ENCODE measurements around the gene MEIS1.

MEIS1 gene

DNA sequence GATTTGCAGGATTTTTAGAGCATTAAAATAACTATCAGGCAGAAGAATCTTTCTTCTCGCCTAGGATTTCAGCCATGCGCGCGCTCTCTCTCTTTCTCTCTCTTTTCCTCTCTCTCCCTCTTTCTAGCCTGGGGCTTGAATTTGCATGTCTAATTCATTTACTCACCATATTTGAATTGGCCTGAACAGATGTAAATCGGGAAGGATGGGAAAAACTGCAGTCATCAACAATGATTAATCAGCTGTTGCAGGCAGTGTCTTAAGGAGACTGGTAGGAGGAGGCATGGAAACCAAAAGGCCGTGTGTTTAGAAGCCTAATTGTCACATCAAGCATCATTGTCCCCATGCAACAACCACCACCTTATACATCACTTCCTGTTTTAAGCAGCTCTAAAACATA is 137.0 kb downstream of the MEIS1 start:
- no peak for DNase-seq

DNA sequence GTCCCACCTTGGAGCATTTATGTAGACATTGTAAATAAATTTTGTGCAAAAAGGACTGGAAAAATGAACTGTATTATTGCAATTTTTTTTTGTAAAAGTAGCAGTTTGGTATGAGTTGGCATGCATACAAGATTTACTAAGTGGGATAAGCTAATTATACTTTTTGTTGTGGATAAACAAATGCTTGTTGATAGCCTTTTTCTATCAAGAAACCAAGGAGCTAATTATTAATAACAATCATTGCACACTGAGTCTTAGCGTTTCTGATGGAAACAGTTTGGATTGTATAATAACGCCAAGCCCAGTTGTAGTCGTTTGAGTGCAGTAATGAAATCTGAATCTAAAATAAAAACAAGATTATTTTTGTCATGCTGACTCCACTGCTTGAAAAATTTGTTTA is 137.5 kb downstream of the MEIS1 start:
- DNase-seq, result no peak

DNA sequence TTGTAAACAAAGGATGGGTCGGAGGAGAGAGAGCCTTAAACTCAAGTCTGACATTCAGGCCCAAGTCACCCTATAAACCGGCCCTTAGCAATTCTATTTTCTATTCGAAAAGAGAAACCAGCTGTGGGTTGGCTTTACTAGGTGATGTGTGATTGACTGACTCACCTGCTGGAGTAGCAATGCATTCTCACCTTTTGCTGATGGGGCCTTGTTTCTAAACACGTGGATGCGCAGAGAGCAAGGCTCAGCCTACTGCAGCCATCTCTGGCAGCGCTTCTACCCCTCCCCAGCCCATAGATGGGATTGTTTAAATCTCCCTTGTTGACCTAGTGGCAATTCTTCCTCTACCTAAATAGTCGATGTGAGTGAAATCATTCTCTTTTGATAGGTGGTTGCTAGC is 138.5 kb downstream of the MEIS1 start:
- no peak for DNase-seq

DNA sequence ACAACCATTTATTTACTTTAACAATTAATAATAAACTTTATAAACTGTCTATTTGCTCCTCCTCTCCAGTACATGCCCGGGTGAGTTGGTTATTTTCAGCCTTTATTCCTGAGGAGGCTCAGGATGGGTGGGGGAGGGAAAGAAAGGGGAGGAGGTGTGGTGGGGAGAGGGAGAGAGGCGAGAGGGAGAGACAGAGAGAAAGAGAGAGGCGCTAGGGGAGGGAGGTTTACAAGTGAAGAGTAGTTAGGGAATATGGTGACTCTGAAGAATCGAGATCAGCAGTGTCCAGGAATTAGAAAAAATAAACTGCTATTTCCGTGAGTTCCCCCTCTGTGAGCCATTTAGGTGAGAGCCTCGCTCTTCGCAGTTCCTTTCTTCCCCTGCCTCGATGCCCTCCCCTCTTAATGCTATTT is 138.9 kb downstream of the MEIS1 start:
- no peak for DNase-seq

DNA sequence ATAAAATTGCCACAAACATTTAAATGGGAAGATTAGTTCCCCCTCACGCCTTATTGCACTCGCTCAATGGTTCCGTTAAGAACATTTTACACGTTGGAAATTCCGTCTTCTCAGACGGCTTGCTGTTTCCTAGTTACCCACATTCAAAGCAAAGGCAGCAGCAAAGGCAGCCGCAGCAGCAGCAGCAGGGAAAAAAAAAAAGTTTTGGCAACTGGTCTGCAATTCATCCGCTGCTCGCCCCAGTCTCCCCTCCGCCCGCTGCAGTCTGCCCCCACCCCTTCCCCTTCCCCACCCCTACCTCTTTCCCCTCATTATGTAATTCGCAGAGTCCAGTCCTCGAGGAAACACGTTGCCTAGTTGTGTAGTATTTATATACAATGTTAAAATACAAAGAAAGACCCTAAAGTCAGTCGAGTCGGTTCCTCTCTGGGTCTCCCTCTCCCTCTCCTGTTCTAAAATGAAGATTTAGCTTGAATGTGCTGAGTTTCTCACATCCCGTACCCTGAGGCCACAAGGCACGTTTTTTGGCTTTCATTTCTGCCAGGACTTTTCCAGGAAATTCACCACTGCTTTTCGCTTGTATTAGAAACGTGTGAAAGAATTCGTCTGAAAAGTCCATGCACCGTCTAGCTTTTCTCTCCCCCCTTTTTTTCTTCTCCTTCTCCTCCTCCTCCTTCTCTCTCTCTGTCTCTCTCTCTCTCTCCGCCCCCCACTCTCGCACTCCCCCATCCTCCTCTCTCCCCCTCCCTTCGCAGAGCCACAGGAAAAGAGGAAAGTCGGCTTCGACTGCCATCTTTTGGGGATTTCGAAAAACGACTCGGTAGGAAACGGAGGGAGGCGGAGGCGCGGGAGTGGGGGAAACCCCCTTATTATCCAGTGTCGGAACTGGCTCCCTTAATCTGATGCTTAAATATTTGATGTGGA is 140.0 kb downstream of the MEIS1 start:
- peak; percentile 44 to 60 for DNase-seq

DNA sequence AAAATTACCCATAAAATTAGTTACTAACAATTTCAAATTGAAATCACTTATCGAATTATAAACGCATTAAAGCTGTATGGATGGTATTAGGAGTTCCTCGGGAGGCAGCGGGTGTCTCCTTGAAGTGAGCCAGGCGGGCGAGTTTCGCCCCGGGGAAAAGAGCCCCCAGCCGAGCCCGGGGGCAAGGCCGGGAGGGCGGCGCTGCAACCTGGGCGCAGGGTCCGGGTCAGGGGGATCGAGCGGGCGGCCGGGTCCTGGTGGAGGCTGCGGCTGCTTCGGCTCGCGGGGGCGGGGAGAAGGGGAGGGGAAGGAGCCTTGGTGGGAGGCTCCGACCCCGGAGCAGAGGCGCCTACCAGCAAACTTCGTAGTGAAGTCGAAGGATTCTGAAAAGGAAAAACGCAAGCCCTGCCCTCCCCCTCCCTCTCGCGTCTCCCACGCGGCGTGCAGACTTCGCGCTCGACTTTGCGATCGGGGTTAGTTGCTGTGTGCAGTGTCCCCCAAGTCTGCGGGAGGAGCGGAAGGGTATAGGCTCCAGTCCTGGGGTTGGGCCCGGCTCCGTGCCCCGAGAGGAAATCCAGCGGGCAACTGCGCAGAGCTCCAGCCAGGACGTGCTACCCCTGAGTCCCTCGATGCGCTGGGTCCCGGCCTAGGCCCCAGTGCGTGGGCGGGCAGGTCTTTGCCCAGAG is 140.8 kb downstream of the MEIS1 start:
- DNase-seq, result no peak

DNA sequence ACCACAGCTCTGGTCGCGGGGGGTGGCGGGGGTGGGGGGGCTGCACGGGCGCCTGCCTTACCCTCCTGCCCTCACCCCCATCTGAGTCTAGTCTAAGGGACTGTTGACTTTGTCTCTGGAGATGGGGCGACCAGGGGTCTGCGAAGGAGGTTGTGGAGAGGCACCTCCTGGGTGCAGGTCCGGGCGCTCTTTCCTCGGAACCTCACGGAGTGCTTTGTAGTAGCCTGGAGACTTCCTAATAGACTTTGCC is 141.3 kb downstream of the MEIS1 start:
- no peak for DNase-seq

DNA sequence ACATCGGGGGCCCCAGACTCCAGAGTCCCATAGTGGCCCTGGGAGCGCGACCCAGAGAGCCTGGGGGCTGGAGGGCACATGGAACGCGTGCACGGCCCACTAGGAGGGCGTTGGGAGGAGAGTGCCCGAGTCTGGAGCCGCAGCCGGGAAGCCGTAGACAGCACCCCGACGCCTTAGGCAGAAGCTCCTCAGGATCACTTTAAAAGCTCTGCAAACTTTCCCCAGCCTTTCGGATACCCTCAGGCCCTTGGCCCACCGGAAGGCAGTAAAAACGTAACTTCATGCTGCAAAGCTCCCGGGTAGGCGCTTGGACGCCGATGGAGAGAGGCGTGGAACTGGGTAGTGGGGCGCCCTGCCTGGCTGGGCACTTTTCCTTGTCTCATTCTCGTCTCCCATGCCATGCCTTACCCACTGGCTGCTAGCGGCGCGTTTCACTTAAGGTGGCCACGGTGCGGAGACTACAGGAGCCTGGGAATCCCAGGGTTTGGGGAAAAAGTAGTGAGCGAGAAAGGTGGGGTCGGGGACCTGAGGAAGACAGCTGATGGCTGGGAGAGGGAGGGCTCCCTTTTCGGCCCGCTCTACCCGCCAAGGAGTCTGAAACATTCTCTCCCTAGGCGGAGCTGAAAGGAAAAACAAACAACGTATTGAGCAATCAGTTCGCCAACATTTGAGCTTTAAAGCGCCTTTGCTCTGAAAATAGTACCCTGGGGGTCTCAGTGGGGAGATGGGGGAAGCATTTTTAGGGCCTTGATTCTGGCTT is 141.8 kb downstream of the MEIS1 start:
- no peak for DNase-seq

DNA sequence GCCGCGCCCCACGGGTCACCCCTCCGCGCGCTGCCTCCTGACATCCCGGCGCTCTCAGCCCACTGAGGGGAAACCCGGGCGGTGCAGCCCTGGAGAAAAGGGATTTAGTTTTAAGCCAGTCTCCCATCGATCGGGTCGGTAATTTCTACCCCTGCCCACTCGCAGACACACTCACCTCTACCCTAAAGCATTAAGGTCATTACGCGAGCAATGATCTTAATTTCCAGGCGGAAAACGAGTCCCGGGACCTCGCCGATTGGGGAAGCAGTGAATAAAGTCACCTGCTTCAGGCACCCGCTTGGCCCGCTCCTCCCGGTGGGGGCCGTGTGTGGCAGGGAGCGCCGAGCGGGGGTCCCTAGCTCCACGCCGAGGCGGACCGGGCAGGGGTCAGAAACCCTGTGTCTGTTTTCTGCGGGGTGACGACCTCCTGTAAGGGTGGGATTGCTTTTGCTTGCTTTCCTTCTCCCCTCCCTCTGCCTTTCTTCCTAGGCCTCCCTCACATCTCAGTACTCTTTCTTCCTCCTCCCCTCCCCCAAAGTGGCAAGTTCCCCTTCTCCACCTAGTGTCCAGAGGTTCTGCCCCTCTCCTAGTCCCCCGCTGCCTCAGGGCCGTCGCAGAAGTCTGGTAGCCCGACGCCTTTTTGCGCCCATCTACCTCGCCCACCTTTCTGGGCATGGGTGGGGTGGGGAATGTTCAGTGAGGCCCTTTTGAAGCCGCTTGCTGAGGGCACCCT is 142.6 kb downstream of the MEIS1 start:
- DNase-seq, result no peak

DNA sequence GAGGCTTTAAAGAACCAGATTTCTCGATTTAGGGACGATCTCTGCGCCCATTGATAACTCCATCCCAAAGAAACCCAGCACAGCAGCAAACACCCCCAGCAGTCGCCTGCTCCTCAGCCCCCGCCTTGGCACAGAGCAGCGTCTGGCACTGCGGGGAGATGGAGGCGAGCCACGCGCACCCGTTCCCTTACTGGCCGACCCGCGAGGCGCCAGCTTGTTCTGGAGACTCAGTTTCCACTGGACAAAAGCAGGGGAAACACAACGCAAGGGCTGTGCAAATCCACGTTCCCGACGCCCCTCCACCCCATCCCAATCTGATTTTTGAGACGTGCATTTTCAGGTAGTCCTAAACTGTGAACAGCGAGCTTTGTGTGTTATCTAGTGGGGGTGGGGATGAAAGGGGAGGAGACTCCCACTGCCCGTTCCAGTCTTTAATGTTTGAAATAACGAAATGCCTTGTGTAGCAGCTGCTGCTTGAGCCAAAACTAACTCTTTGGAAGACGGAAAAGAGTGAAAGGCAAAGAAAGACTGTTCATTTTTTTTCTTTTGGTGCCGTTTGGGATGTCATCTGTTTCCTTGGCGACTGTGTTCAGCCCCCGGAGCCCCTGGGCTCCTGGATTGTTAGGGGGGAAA is 143.2 kb downstream of the MEIS1 start:
- no peak for DNase-seq

DNA sequence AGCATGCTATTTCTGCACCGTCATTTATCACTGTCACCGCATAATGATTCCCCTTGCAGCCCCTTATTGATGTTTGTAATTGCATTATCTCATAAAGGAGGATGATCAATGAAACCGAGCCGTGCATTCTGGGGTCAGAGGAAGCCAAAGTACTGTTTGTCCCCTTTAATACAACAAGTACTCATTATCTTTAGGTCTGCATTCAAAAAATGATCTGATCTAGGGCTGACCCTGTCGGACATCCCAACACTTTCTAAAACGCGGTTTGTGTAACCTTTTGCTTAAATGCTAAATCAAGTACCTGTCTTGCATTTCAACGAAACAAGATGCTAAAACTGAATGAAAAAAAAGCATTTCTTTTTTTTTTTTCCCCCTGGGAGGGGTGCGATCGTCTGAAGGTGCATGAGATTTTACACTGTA is 143.8 kb downstream of the MEIS1 start:
- DNase-seq, result no peak

DNA sequence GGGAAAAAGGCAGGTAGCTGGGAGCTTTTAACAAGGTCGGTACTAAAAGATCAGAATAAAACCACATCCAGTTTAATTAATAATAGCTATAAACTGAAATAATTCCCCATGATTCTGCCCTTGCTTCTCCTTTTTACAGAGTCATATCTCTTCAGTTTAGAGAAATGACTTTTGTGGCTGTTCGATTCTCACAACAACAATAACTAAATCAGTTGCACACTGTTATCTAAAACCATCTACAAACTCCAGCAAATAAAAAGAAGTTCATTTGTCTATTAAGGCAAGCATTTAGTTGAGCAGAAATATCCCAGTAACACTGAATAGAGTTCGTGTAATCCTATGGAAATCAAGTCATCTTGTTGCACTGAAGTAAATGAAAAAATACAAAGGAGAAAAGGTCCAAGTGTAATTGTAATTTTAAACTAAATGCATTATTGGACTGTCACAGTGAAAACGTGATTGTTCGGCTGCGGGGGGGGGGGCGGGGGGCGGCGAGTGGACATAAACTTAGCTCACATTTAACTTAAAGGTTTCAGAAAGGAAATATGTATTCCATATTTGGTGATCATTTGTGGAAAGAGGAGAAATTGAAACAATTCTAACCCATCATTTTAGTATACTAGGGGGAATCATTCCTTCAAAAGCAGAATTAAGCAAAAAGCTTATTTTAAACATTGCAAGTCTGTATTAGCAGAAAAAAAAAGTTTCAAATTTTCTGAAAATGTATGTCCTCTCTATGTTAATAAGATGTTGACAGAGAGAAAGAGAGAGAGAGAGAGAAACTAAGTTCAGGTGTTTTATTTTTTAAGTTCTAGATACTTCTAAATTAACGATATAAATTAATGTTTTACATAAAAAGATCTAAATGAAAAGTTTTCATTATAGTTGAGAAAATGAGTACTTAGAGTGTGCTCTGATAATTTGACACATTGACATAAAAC is 144.5 kb downstream of the MEIS1 start:
- no peak for DNase-seq

DNA sequence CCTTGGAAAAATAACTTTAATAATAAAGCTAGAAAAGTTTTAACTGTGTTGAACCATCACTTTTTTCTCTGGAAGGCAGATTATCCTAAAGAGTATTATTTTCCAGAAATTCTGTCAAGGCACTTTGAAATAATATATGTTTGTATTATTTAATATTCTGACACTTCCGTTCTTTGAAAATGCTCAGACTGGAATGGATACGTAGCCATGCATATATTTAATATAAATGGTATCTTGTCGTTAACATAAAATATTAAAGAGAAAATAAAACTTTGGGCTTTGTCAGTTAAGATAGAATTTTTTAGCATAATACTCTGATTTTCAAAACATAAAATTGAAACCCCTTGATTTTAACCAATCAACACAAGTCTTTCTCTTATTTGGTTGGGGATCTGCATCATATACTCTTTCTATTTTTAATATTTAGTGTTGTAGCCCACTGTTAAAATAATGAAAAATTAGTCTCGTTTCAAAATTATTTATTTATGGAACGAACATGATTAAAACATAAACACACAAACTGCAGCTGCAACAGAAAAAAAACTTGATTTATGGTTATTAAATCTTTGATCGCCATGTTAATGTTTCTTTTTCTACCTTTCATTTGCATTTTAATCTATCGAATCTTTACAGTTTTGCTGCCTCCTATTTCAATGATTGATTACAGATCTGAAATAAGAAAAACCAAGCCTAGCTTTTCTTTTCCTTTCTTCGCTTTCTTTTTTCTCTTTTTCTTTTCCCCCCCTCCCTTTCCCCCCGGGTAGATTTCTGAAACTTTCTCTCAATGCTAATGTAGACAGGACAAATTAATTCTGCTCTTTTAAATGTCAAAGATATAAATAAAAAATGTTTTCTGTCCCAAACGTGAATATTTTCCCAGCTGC is 145.5 kb downstream of the MEIS1 start:
- DNase-seq, result no peak

DNA sequence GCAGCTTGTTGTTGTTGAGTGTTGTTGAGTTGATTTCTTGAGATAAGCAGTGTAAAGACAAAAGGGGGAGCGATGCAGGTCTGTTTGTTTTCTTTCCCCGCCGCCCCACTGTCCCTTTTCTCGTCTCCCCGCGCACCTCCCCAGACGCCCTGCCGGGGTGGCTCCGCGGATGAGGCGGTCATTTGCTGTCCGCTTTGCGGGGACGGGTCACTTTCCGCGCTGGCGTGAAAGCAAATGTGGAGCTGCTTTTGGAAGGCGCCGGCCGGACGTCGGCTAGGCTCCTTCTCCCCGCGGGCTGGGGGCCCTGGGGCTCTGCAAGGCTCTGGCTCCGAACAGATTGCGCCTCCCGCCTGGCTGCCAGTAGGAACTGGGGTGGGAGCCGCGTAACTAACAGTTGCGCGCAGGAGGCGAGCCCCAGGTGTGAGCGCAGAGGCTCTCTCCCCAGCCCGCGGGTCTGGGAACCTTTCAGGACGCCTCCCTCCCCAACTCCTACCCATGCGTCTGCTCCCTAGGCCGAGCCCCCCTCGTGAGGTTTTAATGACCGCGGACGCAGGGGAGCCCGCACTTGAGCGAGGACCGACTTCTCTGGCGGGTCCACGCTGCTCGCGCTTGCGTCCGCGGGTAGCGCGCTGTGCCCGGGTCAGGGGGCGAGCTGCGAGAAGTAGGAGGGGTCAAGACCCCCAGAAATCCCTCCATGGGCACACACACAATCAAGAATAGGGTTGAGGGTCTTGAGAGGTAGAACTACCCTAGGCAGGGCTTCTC is 146.6 kb downstream of the MEIS1 start:
- DNase-seq, result no peak

DNA sequence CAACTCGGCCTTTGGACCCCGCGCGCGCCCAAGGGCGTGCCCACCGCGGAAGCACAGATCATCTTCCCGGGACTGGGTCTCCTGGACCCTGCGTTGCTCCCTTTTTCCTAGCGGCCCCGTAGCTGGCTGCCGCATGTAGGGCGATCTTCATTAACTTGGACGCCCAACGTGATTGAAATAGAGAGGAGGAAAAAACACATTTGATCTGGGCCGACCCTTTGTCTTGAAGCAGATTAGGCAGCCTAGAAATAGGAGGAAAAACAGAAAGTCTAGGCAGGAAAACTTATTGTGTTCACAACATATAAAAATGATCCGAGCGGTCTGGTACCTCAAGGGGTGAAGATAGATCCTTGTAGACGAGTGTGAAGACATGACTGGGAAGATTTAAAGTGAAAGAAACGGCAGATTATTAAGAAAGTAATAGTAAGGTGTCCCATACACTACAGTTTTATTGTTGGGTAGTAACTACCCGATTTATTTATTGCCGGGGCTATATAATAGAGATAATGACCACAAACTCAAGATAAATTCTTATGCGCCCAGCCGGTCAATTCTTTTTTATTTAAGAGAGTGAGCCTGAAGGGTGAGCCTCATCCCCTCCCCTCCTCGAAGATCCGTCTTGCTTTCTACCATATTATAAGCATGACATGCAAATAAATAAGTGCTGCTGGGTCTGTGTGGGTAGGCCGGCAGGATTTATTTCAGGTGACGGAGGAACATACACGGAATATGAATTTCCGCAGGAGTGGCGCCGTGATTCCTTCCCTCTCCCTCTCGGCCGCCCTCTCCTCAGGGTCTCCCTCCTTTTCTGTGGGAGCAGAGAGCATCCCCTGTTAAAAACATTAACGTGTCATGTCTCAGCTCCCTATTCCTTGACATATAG is 147.4 kb downstream of the MEIS1 start:
- no peak for DNase-seq

DNA sequence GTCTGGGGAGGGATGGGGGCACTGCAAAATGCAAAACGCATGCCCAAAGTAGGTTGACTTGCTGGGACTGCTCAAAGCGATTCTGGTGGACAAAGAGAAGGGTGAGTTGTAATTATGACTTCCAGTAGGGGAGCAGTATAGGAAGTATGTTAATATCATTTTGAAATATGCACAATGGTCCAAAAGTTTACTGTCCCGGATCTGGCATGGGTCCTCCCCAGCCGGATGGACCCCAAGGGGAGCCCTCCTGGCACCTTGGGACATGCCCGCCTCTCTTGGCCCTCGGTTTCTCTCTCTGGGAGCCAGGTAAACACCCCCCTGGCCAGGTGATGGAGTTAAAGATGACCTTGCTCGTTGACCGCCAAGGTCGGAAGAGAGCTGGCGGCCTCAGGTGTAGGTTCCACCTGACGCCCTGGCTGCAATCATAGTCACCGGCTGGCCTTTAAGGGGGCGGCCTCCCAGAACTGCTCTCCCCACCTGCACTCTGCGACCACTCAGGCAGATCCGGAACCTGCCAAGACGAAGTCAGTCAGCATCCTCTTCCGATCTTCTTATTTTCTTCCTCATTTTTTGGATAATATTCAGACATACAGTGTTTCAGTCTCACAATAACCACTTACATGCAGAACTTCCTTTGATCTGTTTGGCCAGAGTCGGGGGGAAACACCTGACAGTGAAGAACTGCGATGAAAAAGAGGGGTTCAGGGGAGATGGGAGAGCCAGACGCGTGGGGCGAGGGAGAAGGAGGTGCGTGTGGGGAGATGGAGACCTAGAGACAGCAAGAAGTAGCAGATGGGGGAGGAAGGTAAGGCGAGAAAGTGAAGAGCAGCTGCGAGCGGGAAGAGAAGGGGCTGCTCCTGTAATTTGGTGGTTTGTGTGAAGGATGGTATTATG is 148.3 kb downstream of the MEIS1 start:
- DNase-seq, result no peak

DNA sequence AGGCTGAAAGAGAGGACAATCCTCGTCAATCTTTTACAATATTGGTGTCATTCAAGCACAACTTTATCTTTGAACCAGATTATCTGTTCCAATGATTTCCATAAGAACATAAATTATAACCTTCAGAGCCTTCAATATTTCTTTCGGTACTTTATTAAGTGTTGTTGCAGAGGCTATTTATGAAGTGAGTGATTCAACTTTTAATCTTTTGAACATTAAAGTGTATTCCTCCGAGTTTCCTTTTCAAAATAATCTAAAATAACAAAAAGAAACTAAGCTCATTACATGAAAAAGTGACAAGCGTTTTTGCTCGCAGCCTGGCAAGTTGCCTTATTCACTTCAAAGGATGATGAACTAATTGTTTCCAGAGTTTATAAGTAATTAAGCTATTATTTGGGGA is 149.0 kb downstream of the MEIS1 start:
- DNase-seq, result no peak

DNA sequence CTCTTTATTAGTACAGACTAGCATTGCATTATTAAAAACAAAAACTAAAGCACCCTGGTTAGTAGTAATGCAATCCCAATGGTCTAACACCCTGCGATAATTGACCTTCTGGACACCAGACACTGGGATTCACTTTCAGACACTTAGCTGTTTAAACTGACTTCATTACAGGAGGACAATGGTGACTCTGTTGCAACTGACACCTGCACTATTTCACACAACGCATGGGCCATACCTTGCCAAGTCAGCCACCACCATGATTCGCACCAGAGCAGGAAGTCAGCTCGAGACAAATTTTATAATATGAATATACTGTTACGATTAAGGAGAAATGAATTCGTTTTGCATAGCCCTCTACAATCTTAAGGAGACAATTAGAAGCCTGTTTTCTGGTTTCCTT is 150.7 kb downstream of the MEIS1 start:
- no peak for DNase-seq
